ENCODE data around the gene ADAMTS4.
A peak's percentile ranks its signal among the peaks of the same experiment; 100 is the strongest.

The ADAMTS4 gene

GRCh38 chr1:161153682-161154337, 45.0 kb downstream of the ADAMTS4 start, which contains the start of gene UFC1:
Gene UFC1 (plus strand): TSS chr1:161153978. CDS start chr1:161153998, 20 bp downstream.
- no peak for TF ChIP-seq CTCF (conservative IDR thresholded peaks at IDR 0.05)
- TF ChIP-seq ZFX (IDR thresholded peaks at IDR 0.05), result no peak
- peak within 1 kb of the TSS; percentile 98 for H3K27ac ChIP-seq

GRCh38 chr1:161153176-161153575, 45.7 kb downstream of the ADAMTS4 start:
- TF ChIP-seq ZFX (IDR thresholded peaks at IDR 0.05), result no peak
- TF ChIP-seq CTCF (conservative IDR thresholded peaks at IDR 0.05), result no peak
- H3K27ac ChIP-seq, result peak overlapping the region; percentile 98

GRCh38 chr1:161145832-161146231, 53.0 kb downstream of the ADAMTS4 start:
- no peak overlapping the region for H3K27ac ChIP-seq
- TF ChIP-seq ZFX (IDR thresholded peaks at IDR 0.05) (no peak), CTCF (conservative IDR thresholded peaks at IDR 0.05) (no peak)

- TF ChIP-seq CTCF (conservative IDR thresholded peaks at IDR 0.05), result no peak
- TF ChIP-seq ZFX (IDR thresholded peaks at IDR 0.05), result no peak
Observed at GRCh38 chr1:161140755-161141400, 58.0 kb downstream of the ADAMTS4 start.

GRCh38 chr1:161139766-161140165, 59.1 kb downstream of the ADAMTS4 start:
- no peak overlapping the region for H3K27ac ChIP-seq
- TF ChIP-seq CTCF (conservative IDR thresholded peaks at IDR 0.05) (peak; percentile 75), ZFX (IDR thresholded peaks at IDR 0.05) (no peak)

More at GRCh38 chr1:161140755-161141400, 58.0 kb downstream of the ADAMTS4 start:
- no peak overlapping the region for H3K27ac ChIP-seq

GRCh38 chr1:161138431-161138830, 60.4 kb downstream of the ADAMTS4 start:
- no peak for TF ChIP-seq ZFX (IDR thresholded peaks at IDR 0.05)
- no peak for TF ChIP-seq CTCF (conservative IDR thresholded peaks at IDR 0.05)
- no peak overlapping the region for H3K27ac ChIP-seq

GRCh38 chr1:161137881-161138280, 61.0 kb downstream of the ADAMTS4 start:
- H3K27ac ChIP-seq, result no peak overlapping the region

More at GRCh38 chr1:161137881-161138280, 61.0 kb downstream of the ADAMTS4 start:
- TF ChIP-seq CTCF (conservative IDR thresholded peaks at IDR 0.05) (no peak), ZFX (IDR thresholded peaks at IDR 0.05) (no peak)
